ENCODE measurements around the gene DDX17. TPM values are rescaled to one million over a fixed set of nuclear protein-coding genes. Genes with fewer than 3 reads are reported as not detected.

Gene DDX17
- polyA plus RNA-seq (2014; cell fraction: cytosol; rRNA removed) = 407 and 486 TPM in 2 replicates
- 996 and 1,586 TPM in 2 replicates for polyA plus RNA-seq (2014; cell fraction: nucleus; rRNA removed)

DNA sequence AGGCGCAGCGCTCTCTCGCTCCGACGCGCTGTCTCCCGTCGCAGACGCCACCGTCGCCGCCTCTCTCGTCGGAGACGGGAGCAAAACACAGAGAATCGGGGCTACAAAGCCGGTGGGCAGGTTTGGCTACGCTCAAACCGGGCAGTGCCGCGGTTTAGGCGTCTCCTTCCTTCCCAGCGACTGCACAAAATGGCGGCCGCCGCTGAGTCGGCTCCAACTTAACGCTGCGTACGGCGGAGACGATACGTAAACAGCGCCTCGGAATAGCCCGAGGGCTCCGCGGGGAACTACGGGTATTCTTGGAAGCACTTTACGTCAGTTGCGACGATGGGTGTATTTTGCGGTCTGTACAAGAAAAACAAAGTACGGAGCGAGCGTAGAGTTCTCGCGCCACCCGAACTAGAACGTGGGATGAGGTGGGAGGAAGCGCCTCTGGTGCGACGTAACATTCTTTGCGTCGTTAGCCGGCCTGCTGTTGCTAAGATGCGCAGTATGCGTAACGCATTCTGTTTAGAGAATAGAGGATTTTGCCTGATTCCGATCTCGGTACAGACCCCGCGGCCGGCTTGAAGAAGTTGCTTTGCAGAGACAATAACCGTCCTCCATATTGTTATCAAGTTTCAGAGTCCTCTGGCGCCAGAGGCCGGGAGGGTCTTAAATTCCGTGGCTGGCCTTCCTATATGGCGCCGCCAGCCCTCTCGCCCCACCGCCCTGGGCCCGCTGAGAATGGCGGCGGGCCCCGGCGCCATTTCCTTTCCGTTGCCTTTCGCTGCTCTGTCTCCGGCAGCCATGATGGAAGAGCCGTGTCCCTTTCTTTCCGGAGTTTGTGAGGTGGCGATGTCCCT is at the start of gene DDX17:
DDX17 (minus strand) TSS at position 194 of the 845 bp plus-strand sequence.
- DNase-seq (ENCODE audit: low spot score) = peak; percentile 97

DNA sequence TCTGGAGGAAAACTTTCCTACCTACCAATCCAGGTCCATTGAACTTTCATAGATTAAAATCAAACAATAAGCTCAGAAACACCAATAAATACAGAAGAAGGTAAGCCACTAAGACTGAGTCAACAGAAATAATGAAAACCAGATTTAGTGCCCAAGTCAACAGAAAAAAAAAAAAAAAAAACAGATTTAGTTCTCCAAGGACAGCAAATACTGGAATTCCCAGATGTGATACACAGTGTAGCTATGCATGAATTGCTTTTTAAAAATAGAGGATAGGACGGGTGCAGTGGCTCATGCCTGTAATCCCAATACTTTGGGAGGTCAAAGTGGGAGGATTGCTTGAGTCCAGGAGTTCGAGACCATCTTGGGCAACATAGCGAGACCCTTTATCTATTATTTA is 48.2 kb upstream of the DDX17 start:
- no peak for DNase-seq (ENCODE audit: low spot score)

DNA sequence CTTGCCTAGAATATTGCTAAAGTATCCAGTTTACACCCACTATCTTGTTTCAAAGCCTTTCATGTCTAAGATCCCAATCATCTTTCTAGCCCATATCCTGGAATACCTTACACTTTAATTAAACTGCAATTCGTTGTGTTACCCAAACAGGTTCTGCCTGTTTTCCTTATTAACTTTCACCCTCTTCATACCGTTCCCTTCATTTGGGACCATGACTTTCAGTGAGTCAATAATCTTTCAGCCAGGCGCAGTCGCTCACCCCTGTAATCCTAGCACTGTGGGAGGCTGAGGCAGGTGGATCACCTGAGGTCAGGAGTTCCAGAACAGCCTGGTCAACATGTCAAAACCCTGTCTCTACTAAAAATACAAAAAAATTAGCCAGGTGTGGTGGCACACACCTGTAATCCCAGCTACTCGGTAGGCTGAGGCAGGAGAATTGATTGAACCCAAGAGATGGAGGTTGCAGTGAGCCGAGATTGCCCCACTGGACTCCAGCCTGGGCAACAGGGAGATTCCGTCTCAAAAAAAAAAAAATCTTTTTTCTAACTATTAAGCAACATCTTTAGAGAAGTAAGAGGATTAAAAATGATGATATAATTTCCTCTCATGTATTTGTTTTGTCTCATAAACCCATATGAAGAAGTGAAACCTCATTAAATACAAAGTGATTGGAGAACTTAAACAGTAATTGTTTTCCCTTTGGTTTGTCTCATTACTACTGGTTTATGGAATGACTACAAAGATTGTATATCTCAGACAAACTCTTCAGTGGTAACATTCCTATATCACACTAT is 43.2 kb upstream of the DDX17 start:
- DNase-seq (ENCODE audit: low spot score) = no peak

DNA sequence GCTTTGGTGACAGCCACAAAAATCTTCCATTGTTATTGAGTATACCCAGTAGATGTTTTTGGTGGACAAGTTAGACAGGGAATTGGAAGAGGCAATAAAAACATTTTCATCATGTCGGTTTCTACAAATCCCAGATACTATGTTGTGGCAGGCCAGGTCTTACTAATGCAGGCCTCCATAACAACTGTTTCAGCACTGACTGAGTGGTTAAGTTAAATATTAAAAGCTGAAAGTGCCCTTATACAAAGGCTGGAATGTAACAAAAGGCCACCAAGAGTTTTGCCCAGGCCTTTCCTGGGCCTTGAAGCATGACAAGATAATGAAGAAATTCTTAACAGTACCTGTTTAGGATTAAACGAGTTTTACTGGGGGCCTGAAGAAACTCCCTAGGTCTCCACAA is 34.6 kb upstream of the DDX17 start:
- DNase-seq (ENCODE audit: low spot score) = no peak

DNA sequence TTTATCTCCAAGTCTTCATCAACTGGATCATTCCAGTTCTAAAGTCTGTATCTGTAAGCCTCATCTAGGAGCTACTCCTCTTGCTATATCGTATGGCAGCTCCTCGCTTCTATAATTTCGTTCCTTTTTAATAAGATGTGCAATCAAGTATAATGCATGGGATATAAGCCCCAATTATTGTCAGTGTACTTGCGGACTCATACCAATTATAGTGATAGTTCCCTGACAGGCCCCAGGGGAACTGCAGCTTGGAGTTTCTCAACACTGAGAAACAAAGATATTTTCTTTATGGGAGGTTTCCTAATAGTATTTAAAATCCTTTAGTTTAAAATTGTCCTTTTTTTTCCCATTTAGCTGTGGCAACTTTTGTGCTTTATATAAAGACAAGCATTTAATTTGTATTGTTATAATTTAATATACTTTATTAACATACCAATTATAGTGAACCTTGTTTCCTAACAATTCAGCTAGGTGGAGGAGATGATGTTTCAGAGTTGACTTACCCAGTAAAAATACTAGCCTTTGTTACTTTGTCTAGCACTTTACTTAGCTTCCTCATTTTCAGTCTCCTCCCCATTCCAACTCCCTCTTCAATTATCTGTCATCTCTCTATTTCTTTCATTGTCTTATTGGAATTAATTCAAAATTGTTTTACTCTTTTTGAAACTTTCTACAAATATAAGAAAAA is 25.3 kb upstream of the DDX17 start:
- no peak for DNase-seq (ENCODE audit: low spot score)

DNA sequence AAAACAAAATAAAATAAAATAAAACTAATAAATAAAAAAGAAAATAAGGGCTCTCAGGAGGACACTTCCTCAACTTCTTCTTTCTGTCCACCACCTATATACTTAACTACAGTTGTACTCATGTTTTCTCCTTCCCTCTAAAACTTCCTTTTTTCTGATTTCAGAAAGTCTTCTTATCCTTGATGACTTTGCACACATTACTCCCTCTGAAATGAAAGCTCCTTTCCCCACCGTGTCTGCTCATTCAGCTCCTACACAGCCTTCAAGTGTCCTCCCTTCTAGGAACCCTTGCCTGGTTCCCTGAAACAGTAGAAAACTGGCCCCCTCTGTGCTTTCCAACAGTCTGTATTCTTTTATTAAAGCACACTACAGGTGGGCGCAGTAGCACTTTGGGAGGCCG is 18.3 kb upstream of the DDX17 start:
- DNase-seq (ENCODE audit: low spot score) = no peak

DNA sequence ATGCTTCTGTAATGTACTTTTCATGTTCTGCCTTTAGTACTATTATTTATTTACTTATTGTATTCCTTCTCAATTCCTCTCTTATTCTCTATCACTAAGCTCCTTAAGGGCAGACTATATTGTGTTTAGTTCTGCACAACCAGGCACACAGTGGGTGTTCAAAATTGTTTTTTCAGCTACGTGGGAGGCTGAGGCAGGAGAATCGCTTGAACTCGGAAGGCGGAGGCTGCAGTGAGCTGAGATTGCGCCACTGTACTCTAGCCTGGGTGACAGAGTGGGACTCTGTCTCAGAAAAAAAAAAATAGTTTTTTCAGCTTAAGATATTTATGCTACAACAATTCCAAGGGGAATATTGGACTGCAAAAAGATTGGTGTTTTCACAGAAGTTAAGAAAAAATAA is 17.4 kb upstream of the DDX17 start:
- DNase-seq (ENCODE audit: low spot score) = no peak

DNA sequence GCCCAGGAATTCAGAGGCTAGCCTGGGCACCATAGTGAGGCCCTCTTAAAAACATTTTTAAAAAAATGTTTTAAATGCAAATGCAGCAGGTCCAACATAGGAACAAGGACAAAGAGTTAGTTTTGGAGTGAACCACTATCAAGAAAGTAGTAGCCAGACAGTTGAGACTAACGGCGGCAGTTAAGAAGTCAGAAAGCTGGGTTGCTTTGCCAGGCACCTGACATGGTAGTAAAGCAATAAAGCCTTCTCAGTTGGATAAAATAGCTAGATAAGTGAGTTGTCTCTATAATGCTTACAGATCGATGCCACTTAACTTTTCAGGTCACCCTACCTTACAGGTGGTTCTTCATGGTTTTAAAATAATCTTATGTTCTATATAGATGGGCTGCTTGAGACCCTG is 16.9 kb upstream of the DDX17 start:
- no peak for DNase-seq (ENCODE audit: low spot score)

DNA sequence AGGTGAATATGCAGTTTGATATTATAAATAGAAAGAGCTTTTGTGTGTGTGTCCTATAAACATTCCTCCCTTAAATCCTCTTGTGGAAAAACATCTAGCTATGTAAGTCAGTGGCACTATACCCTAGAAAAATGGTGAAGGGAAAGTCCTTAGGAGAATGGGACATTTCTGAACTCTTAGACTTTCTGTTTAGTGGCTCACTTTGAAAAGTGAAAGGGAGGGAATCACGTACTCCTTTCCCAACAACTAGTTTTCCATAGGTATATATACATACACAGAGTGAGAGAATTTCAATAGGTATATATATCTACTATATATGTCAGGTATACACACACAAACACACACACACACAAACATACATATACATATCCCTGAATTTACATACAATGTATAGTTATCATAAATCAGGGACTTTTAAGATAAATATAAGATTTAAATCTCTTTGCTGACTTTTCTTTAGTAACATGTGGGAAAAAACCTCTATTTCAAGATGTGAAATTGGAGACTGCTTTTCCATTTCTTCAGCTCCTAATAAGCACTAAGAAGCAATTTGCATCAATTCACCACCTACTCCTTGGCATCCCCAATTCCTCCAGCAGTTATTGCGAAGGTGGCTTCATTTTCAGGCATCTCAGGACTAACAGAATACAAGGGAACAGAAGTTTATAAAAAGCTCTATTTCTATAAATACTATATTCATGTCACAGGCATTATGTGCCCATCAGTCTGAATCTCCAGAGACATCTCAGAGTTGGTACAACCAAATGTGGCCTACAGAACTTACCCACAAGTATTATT is 13.5 kb upstream of the DDX17 start:
- DNase-seq (ENCODE audit: low spot score) = no peak

DNA sequence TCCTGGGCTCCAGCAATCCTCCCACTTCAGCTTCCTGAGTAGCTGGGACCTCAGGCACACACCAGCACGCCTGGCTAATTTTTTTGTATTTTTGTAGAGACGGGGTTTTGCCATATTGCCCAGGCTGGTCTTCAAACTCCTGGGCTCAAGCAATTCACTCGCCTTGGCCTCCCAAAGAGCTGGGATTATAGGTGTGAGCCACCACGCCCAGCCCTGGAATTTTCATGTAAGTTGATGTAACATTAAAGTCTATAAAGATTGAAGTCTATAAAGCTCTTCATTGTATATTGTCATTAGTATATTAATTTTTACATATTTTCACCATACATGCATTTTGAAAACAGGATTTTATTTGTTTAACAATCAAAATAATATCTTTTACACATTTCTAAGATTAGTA is 12.5 kb upstream of the DDX17 start:
- no peak for DNase-seq (ENCODE audit: low spot score)

DNA sequence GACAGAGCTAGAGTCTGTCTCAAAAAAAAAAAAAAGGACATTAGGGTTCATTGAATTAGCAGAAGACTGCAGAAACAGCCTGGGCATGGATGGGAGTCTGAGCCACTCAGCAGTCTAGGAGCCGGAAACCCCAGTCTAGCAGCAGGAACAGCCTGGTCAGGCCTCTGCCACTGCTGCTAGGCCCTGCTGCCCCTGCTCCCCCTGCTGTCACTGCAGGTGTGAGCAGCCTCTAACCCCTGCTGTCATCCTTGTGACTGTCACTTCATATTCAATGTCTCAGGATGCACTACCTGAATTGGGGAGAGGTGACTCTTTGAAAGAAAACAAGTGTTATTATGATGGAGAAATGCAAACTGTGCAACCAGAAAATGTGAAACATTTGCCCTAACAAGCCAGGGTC is 7.0 kb upstream of the DDX17 start:
- peak; percentile 72 for DNase-seq (ENCODE audit: low spot score)

DNA sequence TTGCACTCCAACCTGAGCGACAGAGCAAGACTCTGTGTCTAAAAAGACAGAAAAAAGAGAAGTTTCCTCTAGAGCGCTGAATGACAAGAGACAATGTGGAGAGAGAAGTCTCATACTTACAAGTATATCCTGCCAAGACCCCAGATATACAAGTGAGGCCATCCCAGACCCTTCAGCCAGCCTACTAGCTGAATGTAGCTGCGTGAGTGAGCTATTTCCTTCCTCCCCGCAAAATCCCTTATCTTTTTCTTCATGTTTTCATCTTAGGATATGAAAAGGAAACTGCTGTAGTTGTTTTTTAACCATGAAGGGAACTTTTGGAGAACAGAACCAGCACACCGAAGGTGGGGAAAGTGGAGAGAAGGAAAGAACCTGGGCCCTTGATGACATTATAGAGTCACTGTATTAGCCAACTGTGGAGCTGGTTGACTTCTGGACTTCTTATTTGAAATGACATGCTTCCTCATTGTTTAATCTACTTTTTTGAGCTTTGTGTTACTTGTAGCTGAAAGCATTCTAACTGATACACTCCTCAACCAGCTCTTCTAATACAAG is 4.4 kb upstream of the DDX17 start:
- DNase-seq (ENCODE audit: low spot score) = no peak

DNA sequence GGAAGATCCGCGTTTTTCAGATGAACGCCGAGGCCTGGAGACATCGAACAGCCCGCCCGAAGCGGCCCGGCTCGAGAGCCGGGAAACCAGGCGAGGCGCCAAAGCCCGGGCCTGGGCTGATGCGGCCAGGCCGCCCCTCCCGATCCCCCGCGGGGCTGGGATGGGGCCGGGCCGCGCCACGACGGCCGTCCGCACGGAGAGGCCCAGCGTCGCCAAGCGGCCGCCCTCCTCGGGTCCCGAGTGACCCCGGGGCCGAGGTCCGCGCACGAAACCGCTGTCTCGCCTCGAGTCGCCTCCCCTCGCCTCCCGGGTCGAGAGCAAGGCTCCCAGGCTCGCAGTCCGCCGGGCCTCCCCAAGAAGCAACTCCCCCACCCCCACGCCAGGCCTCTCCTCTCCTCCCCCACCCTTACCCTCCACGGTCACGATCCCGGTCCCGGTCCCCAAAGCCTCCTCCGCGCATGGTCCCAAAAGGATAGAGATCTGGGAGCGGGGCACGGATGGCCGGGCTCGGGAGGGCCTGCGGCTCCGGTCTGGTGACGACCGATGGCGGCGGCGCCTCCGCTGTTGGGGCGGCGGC is 482 bp downstream of the DDX17 start:
- DNase-seq (ENCODE audit: low spot score) = no peak

DNA sequence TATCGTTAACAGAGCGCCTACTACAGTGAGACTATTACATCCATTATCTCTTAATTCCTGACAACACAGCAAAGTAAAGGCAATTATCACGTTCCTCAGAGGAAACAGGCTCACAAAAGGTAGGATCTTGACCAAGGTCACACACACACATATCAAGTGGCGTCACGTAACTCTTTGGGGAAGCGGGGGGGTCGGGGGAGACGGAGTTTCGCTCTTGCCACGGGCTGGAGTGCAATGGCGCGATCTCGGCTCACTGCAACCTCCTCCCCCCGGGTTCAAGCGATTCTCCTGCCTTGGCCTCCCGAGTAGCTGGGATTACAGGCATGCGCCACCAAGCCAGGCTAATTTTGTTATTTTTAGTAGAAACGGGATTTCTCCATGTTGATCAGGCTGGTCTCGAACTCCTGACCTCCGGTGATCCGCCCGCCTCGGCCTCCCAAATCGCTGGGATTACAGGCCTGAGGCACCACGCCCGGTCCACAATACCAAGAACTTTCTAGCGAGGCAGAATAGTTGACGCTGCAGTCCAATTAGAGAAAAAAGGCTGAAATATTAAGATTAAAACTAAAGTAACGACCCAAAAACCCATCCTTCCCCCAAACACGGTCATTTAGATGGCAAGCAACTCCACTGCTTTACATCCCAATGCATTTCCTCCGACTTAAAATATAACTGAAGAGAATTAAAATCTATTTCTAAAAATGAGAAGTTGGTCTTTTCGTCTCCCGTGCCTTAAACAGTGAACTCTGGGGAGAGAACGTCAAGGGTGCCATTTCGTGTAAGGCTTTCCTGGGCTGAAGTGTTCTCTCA is 1.2 kb downstream of the DDX17 start:
- no peak for DNase-seq (ENCODE audit: low spot score)

DNA sequence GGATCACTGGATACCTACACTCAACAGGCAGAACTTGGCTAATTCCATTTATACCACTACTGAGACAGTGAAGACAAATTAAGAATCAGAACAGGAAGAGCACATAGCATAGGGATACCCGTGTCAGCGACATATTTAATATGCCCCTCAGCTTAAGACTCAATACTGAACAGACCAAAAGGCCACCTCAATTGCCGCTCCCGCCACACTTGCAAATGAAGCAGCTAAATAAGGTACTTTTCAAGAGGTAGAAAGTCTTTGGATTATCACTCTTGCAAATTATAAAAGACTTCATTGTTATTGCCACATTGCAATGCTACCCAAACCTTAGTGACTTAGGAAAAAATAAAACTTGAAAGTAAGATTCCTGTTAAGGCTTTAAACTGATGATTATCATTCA is 3.1 kb downstream of the DDX17 start:
- no peak for DNase-seq (ENCODE audit: low spot score)

DNA sequence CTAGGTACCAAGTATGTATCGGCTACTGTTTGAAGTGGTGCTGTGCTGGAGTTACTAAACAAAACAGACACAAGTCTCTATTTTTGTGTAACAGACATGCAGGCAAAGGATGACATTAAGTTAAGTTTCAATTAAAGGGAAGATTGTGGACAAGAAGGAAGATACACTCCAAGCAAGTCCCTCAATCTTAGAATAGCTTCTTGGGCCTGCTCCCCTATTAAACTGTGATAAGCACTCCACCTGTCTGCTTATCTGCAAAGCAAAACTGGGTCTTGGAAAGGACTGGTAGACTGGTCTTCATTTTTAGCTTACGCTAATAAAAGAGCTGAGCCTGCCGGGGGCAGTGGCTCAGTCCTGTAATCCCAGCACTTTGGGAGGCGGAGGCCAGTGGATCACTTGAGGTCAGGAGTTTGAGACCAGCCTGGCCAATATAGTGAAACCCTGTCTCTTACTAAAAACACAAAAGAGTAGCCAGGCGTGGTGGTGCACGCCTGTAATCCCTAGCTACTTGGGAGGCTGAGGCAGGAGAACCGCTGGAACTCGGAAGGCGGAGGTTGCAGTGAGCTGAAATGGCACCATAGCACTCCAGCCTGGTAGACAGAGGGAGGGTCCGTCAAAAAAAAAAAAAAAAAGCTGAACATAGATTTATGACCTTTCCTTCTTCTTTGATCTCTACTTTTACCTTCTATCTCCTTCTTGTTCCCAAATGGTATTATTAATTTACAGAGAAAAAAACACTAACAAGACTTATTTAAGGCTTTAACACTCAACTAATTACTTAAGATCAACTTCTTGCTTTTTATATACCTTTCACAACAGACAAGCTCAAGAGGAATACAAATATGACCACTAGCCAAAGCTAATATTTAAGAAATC is 4.1 kb downstream of the DDX17 start:
- no peak for DNase-seq (ENCODE audit: low spot score)

DNA sequence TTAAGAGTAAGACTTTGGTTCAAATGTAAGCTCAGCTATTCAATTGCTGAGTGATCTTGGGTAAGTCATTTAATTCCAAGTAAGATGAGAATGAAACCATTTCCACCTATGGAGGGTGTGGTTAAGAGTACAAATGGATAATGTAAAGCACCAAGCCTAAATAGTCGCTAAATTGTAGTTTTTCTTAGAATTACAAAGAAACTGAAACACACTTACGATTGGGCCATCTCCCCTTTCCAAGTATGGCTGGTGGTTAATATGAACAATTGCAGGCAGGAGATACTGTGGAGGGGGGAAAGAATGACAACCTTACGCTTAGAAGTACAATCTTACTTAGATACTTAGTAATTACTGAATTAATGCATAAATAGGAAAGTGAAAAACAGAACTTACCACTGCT is 8.2 kb downstream of the DDX17 start:
- no peak for DNase-seq (ENCODE audit: low spot score)

DNA sequence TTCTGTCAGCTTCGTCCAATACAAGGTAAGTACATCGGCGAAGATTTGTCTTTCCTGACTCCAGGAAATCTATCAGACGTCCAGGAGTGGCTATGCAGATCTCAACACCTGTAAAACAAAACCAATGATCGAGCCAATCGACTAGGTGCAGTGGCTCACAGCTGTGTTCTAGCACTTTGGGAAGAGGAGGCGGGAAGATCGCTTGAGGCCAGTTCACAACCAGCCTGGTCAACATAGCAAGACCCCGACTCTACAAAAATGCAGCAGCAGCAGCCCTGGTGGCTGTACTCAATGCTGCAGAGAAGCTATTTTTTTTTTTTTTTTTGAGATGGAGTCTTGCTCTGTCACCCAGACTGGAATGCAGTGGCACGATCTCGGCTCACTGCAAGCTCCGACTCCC is 11.2 kb downstream of the DDX17 start:
- no peak for DNase-seq (ENCODE audit: low spot score)

DNA sequence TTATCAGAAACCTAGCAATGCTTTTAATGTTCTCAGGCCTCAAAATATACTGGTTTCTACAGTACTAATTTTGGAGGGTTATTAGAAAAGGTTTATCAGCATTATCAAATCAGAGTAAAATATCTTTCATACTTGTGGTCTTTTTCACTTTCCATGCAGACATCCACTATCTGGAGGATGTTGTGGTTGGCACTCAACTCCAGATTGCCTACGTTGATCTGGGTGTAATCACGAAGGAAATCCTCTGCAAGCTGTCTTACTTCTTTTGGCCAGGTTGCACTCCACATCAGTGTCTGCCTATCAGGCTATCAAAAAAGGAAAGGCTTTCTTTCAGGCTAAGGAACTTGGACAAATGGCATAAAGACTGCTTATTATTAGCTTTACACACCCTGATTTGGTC is 11.6 kb downstream of the DDX17 start:
- no peak for DNase-seq (ENCODE audit: low spot score)
